HCT116 (cell line): ENCODE results near the gene PRAMEF33. TPM values are rescaled to one million over a fixed set of nuclear protein-coding genes. Genes with fewer than 3 reads are reported as not detected.
"Not testable (repeated sequence)": the region's sequence is repeated elsewhere in the genome, so short reads cannot be mapped to it uniquely, and the experiment has no call there.

Experiments used
- ATAC-seq: fragments of 200-7000 bp; cut with Tn5 transposase; 2 replicates; pipeline ENCODE4 v1.9.1; 2020; ENCODE audit warnings: mild to moderate bottlenecking, moderate library complexity
- BruUV-seq: library from RNA; stranded (reverse); fragments of 400-500 nt; replicated peaks from 2 replicates; lab custom pipeline; 2021; lab: Mats Ljungman, UMichigan
- CTCF ChIA-PET: fragments of 300-600 bp; sonication (Branson Sonifier 250); formaldehyde crosslinking; loops from one replicate; lab custom pipeline; 2021; ENCODE audit warnings: antibody characterized with exemption; lab: Charles Lee
- POLR2A ChIA-PET: fragments of 300-600, 350-600 bp; sonication (Branson Sonifier 250); formaldehyde crosslinking; loops from one replicate; lab custom pipeline; 2021; ENCODE audit warnings: antibody characterized with exemption; lab: Charles Lee
- RAD21 ChIA-PET, 2 experiments: fragments of 300-600 bp; sonication (Branson Sonifier 250); formaldehyde crosslinking; loops; one replicate each; lab custom pipeline; 2023; ENCODE audit warnings: low total read pairs in 2 of 2; ENCODE audit not compliant: uncharacterized antibody in 2 of 2, unreplicated experiment in 2 of 2, low non-redundant PET in 1 of 2; lab: Charles Lee
- DNase-seq: peaks from one replicate; pipeline ENCODE4 v3.0.0-alpha.2; 2010; ENCODE audit warnings: low read depth, low spot score
- H2AFZ ChIP-seq: fragments of 200-600 bp; shearing (Covaris generic), sonication (generic); 2 replicates; pipeline ENCODE4 v1.6.1; 2017; ENCODE audit warnings: low read depth, mixed run types, mixed read lengths, antibody characterized with exemption, low read length; ENCODE audit not compliant: poor library complexity, severe bottlenecking
- H3K27ac ChIP-seq: 2 replicates; pipeline ENCODE4 v1.5.1; 2012; ENCODE audit warnings: low read depth, low read length
- H3K27me3 ChIP-seq: fragments of 200-600 bp; sonication (generic); 2 replicates; pipeline ENCODE4 v1.6.1; 2016; ENCODE audit warnings: mixed run types, low read length, mixed read lengths; ENCODE audit not compliant: insufficient read depth
- H3K36me3 ChIP-seq, 2 experiments: fragments of 200-500 bp in 1 of 2; fragments of 200-600 bp in 1 of 2; sonication (Bioruptor generic) in 1 of 2; sonication (generic) in 1 of 2; 2 replicates each; pipeline versions ENCODE4 v1.5.1 to v1.6.1; 2014 to 2016; ENCODE audit warnings: low read length in 2 of 2, inconsistent platforms in 1 of 2, mixed read lengths in 1 of 2, mixed run types in 1 of 2; ENCODE audit not compliant: insufficient read depth in 2 of 2, control insufficient read depth in 1 of 2
- H3K4me1 ChIP-seq, 2 experiments: fragments of 200-600 bp in 1 of 2; sonication (generic) in 1 of 2; 2 replicates each; pipeline versions ENCODE4 v1.5.1 to v1.6.1; 2012 to 2017; ENCODE audit warnings: low read length in 2 of 2, inconsistent platforms in 1 of 2, mild to moderate bottlenecking in 1 of 2, mixed read lengths in 1 of 2, mixed run types in 1 of 2, moderate library complexity in 1 of 2; ENCODE audit not compliant: insufficient read depth in 2 of 2, control insufficient read depth in 1 of 2
- H3K4me2 ChIP-seq: fragments of 200-600 bp; sonication (generic); 2 replicates; pipeline ENCODE4 v1.6.1; 2017; ENCODE audit warnings: mixed run types, low read length, mixed read lengths
- H3K4me3 ChIP-seq, 2 experiments: fragments of 200-600 bp in 1 of 2; sonication (generic) in 1 of 2; replicated peaks in 1 of 2; 2 replicates each; pipeline ENCODE4 v1.5.1; 2011 to 2016; ENCODE audit warnings: low read length in 2 of 2, control low read depth in 1 of 2, low read depth in 1 of 2, mild to moderate bottlenecking in 1 of 2, mixed read lengths in 1 of 2, mixed run types in 1 of 2
- H3K79me2 ChIP-seq: fragments of 200-600 bp; sonication (generic); 2 replicates; pipeline ENCODE4 v1.6.1; 2017; ENCODE audit warnings: mild to moderate bottlenecking, mixed run types, low read length, moderate library complexity, mixed read lengths; ENCODE audit not compliant: insufficient read depth
- H3K9ac ChIP-seq: fragments of 200-600 bp; sonication (generic); 2 replicates; pipeline ENCODE4 v1.6.1; 2016; ENCODE audit warnings: low read length, mixed read lengths
- H3K9me2 ChIP-seq: fragments of 200-600 bp; sonication (generic), shearing (Covaris generic); 2 replicates; pipeline ENCODE4 v1.6.1; 2017; ENCODE audit warnings: mixed run types, mild to moderate bottlenecking, moderate library complexity; ENCODE audit not compliant: insufficient read depth
- H3K9me3 ChIP-seq, 2 experiments: fragments of 200-500 bp in 1 of 2; fragments of 200-600 bp in 1 of 2; sonication (Bioruptor generic) in 1 of 2; sonication (generic) in 1 of 2; 2 replicates each; pipeline ENCODE4 v1.6.1; 2014 to 2017; ENCODE audit warnings: low read length in 2 of 2, mixed read lengths in 2 of 2, inconsistent platforms in 1 of 2, low read depth in 1 of 2, mild to moderate bottlenecking in 1 of 2, mixed run types in 1 of 2, moderate library complexity in 1 of 2; ENCODE audit not compliant: control insufficient read depth in 1 of 2, insufficient read depth in 1 of 2
- H4K20me1 ChIP-seq: fragments of 200-600 bp; sonication (generic), shearing (Covaris generic); 2 replicates; pipeline ENCODE4 v1.6.1; 2017; ENCODE audit warnings: mixed run types, mild to moderate bottlenecking, moderate library complexity; ENCODE audit not compliant: insufficient read depth
- CTCF ChIP-seq, 3 experiments: fragments of 200-600 bp in 1 of 3; sonication (generic) in 1 of 3; IDR thresholded peaks in 2 of 3; conservative IDR thresholded peaks in 1 of 3; 2 replicates each; pipeline ENCODE4 v1.5.1; 2012 to 2017; ENCODE audit warnings: low read depth in 2 of 3, low read length in 2 of 3, antibody characterized with exemption in 1 of 3, borderline replicate concordance in 1 of 3, control low read depth in 1 of 3, mild to moderate bottlenecking in 1 of 3, mixed read lengths in 1 of 3, mixed run types in 1 of 3, moderate library complexity in 1 of 3; ENCODE audit not compliant: insufficient read depth in 1 of 3
- RAD21 ChIP-seq: IDR thresholded peaks from 2 replicates; pipeline ENCODE4 v1.6.1; 2012; ENCODE audit warnings: low read depth, mild to moderate bottlenecking
- intact Hi-C: fragments of 100-400 bp; cut with micrococcal nuclease; formaldehyde crosslinking; loops from 2 replicates; pipeline ENCODE4 v1.10.0; 2022
- total RNA-seq: library from RNA; stranded (reverse); gene quantifications from one replicate; pipeline ENCODE4 v1.2.1, GENCODE V29; 2021; ENCODE audit not compliant: unreplicated experiment

PRAMEF33 gene
- total RNA-seq, 1 experiment from 2014 or later = not detected

GRCh38 chr1:13279617-13280016, 23.7 kb upstream of the PRAMEF33 start:
- H3K9me3 ChIP-seq, H3K4me3 ChIP-seq, H3K4me1 ChIP-seq, DNase-seq, RAD21 ChIA-PET, H3K4me2 ChIP-seq, H3K27me3 ChIP-seq, CTCF ChIA-PET, POLR2A ChIA-PET, H4K20me1 ChIP-seq, H3K36me3 ChIP-seq, H3K9me2 ChIP-seq, intact Hi-C loops, H3K79me2 ChIP-seq, H3K27ac ChIP-seq, H2AFZ ChIP-seq, BruUV-seq, H3K9ac ChIP-seq: not testable (repeated sequence)
- TF ChIP-seq CTCF (IDR thresholded peaks at IDR 0.05 in 2 of 3, conservative IDR thresholded peaks at IDR 0.05 in 1 of 3; ENCODE audit: borderline replicate concordance in 1 of 3, insufficient read depth in 1 of 3, low read depth in 2 of 3, low read length in 2 of 3) = peak in 1 of 3 experiments; percentile 6; a peak in 1 of 6 replicates
- peak; percentile 18; the same call in 1 of the 2 replicates for TF ChIP-seq RAD21
- peak; percentile 55; the same call in 1 of the 2 replicates for ATAC-seq

- DNase-seq, CTCF ChIA-PET, H3K4me3 ChIP-seq, H3K27ac ChIP-seq, intact Hi-C loops, H4K20me1 ChIP-seq, H3K79me2 ChIP-seq, H3K9me2 ChIP-seq, RAD21 ChIA-PET, BruUV-seq, H3K4me1 ChIP-seq, H3K36me3 ChIP-seq, H3K4me2 ChIP-seq, ATAC-seq, H2AFZ ChIP-seq, H3K9ac ChIP-seq, POLR2A ChIA-PET, H3K27me3 ChIP-seq, H3K9me3 ChIP-seq: not testable (repeated sequence)
Measured at GRCh38 chr1:13285037-13285436, 18.3 kb upstream of the PRAMEF33 start, which contains the start of gene PRAMEF8. TSS of gene PRAMEF8 (minus strand) at chr1:13285137. CDS start at chr1:13284091, 1,046 bp downstream.

GRCh38 chr1:13289030-13289429, 14.3 kb upstream of the PRAMEF33 start:
- H3K27me3 ChIP-seq, H3K4me2 ChIP-seq, DNase-seq, H4K20me1 ChIP-seq, ATAC-seq, H2AFZ ChIP-seq, BruUV-seq, H3K4me1 ChIP-seq, RAD21 ChIA-PET, H3K4me3 ChIP-seq, CTCF ChIA-PET, H3K9ac ChIP-seq, H3K9me3 ChIP-seq, H3K36me3 ChIP-seq, H3K27ac ChIP-seq, POLR2A ChIA-PET, intact Hi-C loops, H3K9me2 ChIP-seq, H3K79me2 ChIP-seq: not testable (repeated sequence)

GRCh38 chr1:13297216-13297931, 6.0 kb upstream of the PRAMEF33 start:
- H4K20me1 ChIP-seq, H3K79me2 ChIP-seq, H3K4me1 ChIP-seq, H3K27me3 ChIP-seq, intact Hi-C loops, ATAC-seq, H3K27ac ChIP-seq, H3K36me3 ChIP-seq, H3K9me3 ChIP-seq, H3K4me3 ChIP-seq, POLR2A ChIA-PET, CTCF ChIA-PET, RAD21 ChIA-PET, BruUV-seq, H3K9me2 ChIP-seq, H2AFZ ChIP-seq, H3K9ac ChIP-seq, H3K4me2 ChIP-seq, DNase-seq: not testable (repeated sequence)
